ENCODE results near the gene NPAS2. TPM values are rescaled to one million over a fixed set of nuclear protein-coding genes. Genes with fewer than 3 reads are reported as not detected.

The NPAS2 gene
- total and polyA plus RNA-seq, 5 experiments from 2014 or later: 2.0 to 9.0 (median 4.1) TPM

- Mint-ChIP-seq H3K4me1 (peaks cover 0 to 6% (median 5%) of the 10 kb centered on the region in 4 donors), H3K27ac (peak overlapping the region in 4 of 10 donors; percentile 50 to 64 (median 53)), H3K36me3 (peaks cover 0 to 32% (median 0%) of the 10 kb centered on the region in 3 donors), H3K27me3 (peaks cover 0 to 1% (median 0%) of the 10 kb centered on the region in 5 donors), H3K4me3 (no peak overlapping the region), H3K9me3 (no peaks in the 10 kb centered on the region)
- no peak for ATAC-seq
- POLR2A ChIA-PET: no interaction called here
- no peak for DNase-seq
Observed at GRCh38 chr2:100981011-100981410, 161.1 kb downstream of the NPAS2 start.

- Mint-ChIP-seq H3K9me3 (no peaks in the 10 kb centered on the region), H3K4me1 (peaks cover 0 to 6% (median 2%) of the 10 kb centered on the region in 4 donors), H3K27me3 (peaks cover 0 to 1% (median 0%) of the 10 kb centered on the region in 5 donors), H3K27ac (peak overlapping the region in 1 of 10 donors; percentile 41), H3K4me3 (no peak overlapping the region), H3K36me3 (peaks cover 0 to 29% (median 0%) of the 10 kb centered on the region in 3 donors)
- DNase-seq: no peak
- POLR2A ChIA-PET: no interaction called here
- no peak for ATAC-seq
Observed at GRCh38 chr2:100982431-100982861, 162.5 kb downstream of the NPAS2 start.

- H3K9me3 Mint-ChIP-seq: no peaks in the 10 kb centered on the region
- ATAC-seq: no peak
- H3K4me3 Mint-ChIP-seq: no peak overlapping the region
Observed at GRCh38 chr2:100983201-100983600, 163.3 kb downstream of the NPAS2 start.

GRCh38 chr2:100983684-100984310, 163.9 kb downstream of the NPAS2 start:
- POLR2A ChIA-PET: interaction anchor here (0.7 kb wide), 1 partner anchor 421 kb away, joined by 3 read pairs; the partner anchor contains the start of gene PDCL3
- Mint-ChIP-seq H3K36me3 (peaks cover 0 to 23% (median 0%) of the 10 kb centered on the region in 3 donors), H3K9me3 (no peaks in the 10 kb centered on the region), H3K4me1 (peaks cover 0 to 6% (median 2%) of the 10 kb centered on the region in 4 donors), H3K4me3 (no peak overlapping the region), H3K27ac (peak overlapping the region in 2 of 10 donors; percentile 9 to 27), H3K27me3 (peaks cover 0 to 1% (median 0%) of the 10 kb centered on the region in 5 donors)
- no peak for ATAC-seq
- no peak for DNase-seq

More at GRCh38 chr2:100983201-100983600, 163.3 kb downstream of the NPAS2 start:
- no peak for DNase-seq
- POLR2A ChIA-PET: interaction anchor here (0.7 kb wide), 1 partner anchor 50 kb away, joined by 3 read pairs; no protein-coding TSS in a partner anchor
- Mint-ChIP-seq H3K27ac (no peak overlapping the region), H3K4me1 (peaks cover 0 to 6% (median 2%) of the 10 kb centered on the region in 4 donors), H3K36me3 (peaks cover 0 to 25% (median 0%) of the 10 kb centered on the region in 3 donors), H3K27me3 (peaks cover 0 to 1% (median 0%) of the 10 kb centered on the region in 5 donors)

- Mint-ChIP-seq H3K27me3 (peaks cover 0 to 1% (median 0%) of the 10 kb centered on the region in 5 donors), H3K36me3 (peaks cover 0 to 20% (median 0%) of the 10 kb centered on the region in 3 donors), H3K4me1 (peaks cover 0 to 7% (median 3%) of the 10 kb centered on the region in 4 donors), H3K9me3 (no peaks in the 10 kb centered on the region), H3K27ac (no peak overlapping the region), H3K4me3 (no peak overlapping the region)
- POLR2A ChIA-PET: interaction anchor here (0.6 kb wide), 2 partner anchors 380 to 405 kb away, joined by 3 to 4 read pairs; no protein-coding TSS in a partner anchor
- DNase-seq (peak; percentile 64 to 89 (median 76)), ATAC-seq (peak; percentile 79 to 91)
Observed at GRCh38 chr2:100984892-100985307, 165.0 kb downstream of the NPAS2 start.

GRCh38 chr2:100986157-100986556, 166.2 kb downstream of the NPAS2 start:
- DNase-seq (no peak), ATAC-seq (no peak)
- POLR2A ChIA-PET: interaction anchor here (1.0 to 1.2 kb wide), 2 partner anchors 16 to 376 kb away, joined by 3 read pairs; partner anchors contain the start of gene RPL31
- Mint-ChIP-seq H3K4me1 (peaks cover 0 to 7% (median 3%) of the 10 kb centered on the region in 4 donors), H3K27me3 (peaks cover 0 to 1% (median 0%) of the 10 kb centered on the region in 5 donors), H3K9me3 (no peaks in the 10 kb centered on the region), H3K4me3 (no peak overlapping the region), H3K27ac (no peak overlapping the region), H3K36me3 (peaks cover 0 to 20% (median 0%) of the 10 kb centered on the region in 3 donors)

GRCh38 chr2:100987536-100987935, 167.6 kb downstream of the NPAS2 start:
- peaks cover 2 to 10% (median 5%) of the 10 kb centered on the region in 4 donors for H3K4me1 Mint-ChIP-seq
- H3K36me3 Mint-ChIP-seq: peaks cover 0 to 16% (median 0%) of the 10 kb centered on the region in 3 donors
- H3K27me3 Mint-ChIP-seq: peaks cover 0 to 1% (median 0%) of the 10 kb centered on the region in 5 donors
- H3K27ac Mint-ChIP-seq: no peak overlapping the region
- no peak for ATAC-seq
- H3K4me3 Mint-ChIP-seq: no peak overlapping the region
- DNase-seq: no peak
- POLR2A ChIA-PET: interaction anchor here (1.7 kb wide), 1 partner anchor 15 kb away, joined by 4 read pairs; the partner anchor contains the start of gene RPL31
- H3K9me3 Mint-ChIP-seq: no peaks in the 10 kb centered on the region

GRCh38 chr2:100987974-100988373, 168.0 kb downstream of the NPAS2 start:
- DNase-seq (no peak), ATAC-seq (no peak)
- POLR2A ChIA-PET: interaction anchor here (1.7 kb wide), 1 partner anchor 14 kb away, joined by 4 read pairs; the partner anchor contains the start of gene RPL31
- peaks cover 0 to 1% (median 0%) of the 10 kb centered on the region in 5 donors for H3K27me3 Mint-ChIP-seq
- H3K4me3 Mint-ChIP-seq: no peak overlapping the region
- H3K4me1 Mint-ChIP-seq: peaks cover 2 to 13% (median 6%) of the 10 kb centered on the region in 4 donors
- H3K36me3 Mint-ChIP-seq: peaks cover 0 to 14% (median 0%) of the 10 kb centered on the region in 3 donors
- no peak overlapping the region for H3K27ac Mint-ChIP-seq
- H3K9me3 Mint-ChIP-seq: no peaks in the 10 kb centered on the region

- Mint-ChIP-seq H3K4me3 (no peak overlapping the region), H3K27ac (no peak overlapping the region), H3K4me1 (peaks cover 2 to 13% (median 6%) of the 10 kb centered on the region in 4 donors), H3K9me3 (no peaks in the 10 kb centered on the region), H3K27me3 (peaks cover 0 to 1% (median 0%) of the 10 kb centered on the region in 5 donors), H3K36me3 (peaks cover 0 to 14% (median 0%) of the 10 kb centered on the region in 3 donors)
- DNase-seq (no peak), ATAC-seq (no peak)
- POLR2A ChIA-PET: interaction anchor here (1.7 kb wide), 1 partner anchor 13 kb away, joined by 4 read pairs; the partner anchor contains the start of gene RPL31
Observed at GRCh38 chr2:100988630-100989417, 168.9 kb downstream of the NPAS2 start.

- Mint-ChIP-seq H3K4me3 (no peak overlapping the region), H3K27me3 (peaks cover 0 to 1% (median 0%) of the 10 kb centered on the region in 5 donors), H3K9me3 (no peaks in the 10 kb centered on the region), H3K27ac (peak overlapping the region in 1 of 10 donors; percentile 8), H3K36me3 (peaks cover 0 to 21% (median 0%) of the 10 kb centered on the region in 3 donors), H3K4me1 (peaks cover 2 to 12% (median 6%) of the 10 kb centered on the region in 4 donors)
- POLR2A ChIA-PET: interaction anchor here (1.3 kb wide), 1 partner anchor 12 kb away, joined by 5 read pairs; the partner anchor contains the start of gene RPL31
- no peak for DNase-seq
- no peak for ATAC-seq
Observed at GRCh38 chr2:100989666-100990065, 169.7 kb downstream of the NPAS2 start.

GRCh38 chr2:100990166-100990565, 170.2 kb downstream of the NPAS2 start:
- ATAC-seq: no peak
- Mint-ChIP-seq H3K27ac (peak overlapping the region in 1 of 10 donors; percentile 29), H3K9me3 (no peaks in the 10 kb centered on the region), H3K4me1 (peaks cover 2 to 8% (median 4%) of the 10 kb centered on the region in 4 donors), H3K27me3 (no peaks in the 10 kb centered on the region), H3K36me3 (peaks cover 0 to 21% (median 0%) of the 10 kb centered on the region in 3 donors), H3K4me3 (no peak overlapping the region)
- POLR2A ChIA-PET: interaction anchor here (1.3 kb wide), 1 partner anchor 11 kb away, joined by 5 read pairs; the partner anchor contains the start of gene RPL31
- DNase-seq: no peak

All from naive thymus-derived CD8-positive, alpha-beta T cell (primary cell).